GM10248 (cell line): ENCODE results near the gene SHMT1.
"Not testable (repeated sequence)": the region's sequence is repeated elsewhere in the genome, so short reads cannot be mapped to it uniquely, and the experiment has no call there.

ENCODE experiments used
- CTCF ChIA-PET: fragments of 300-600 bp; sonication (Branson Sonifier 250); formaldehyde crosslinking; extraction: SDS; loops from one replicate; lab custom pipeline; 2021; ENCODE audit warnings: antibody characterized with exemption; lab: Yijun Ruan, JAX
- POLR2A ChIA-PET: fragments of 350-650 bp; sonication (Branson Sonifier 250); formaldehyde crosslinking; extraction: SDS; loops from one replicate; lab custom pipeline; 2020; ENCODE audit warnings: antibody characterized with exemption; lab: Yijun Ruan, JAX
- DNase-seq: peaks from one replicate; pipeline ENCODE4 v3.0.0; 2012; ENCODE audit errors: extremely low spot score
- CTCF ChIP-seq: IDR thresholded peaks from 2 replicates; pipeline ENCODE4 v1.5.1; 2012; ENCODE audit warnings: mild to moderate bottlenecking, low read depth; ENCODE audit errors: extremely low read depth, missing control alignments, control extremely low read depth

The SHMT1 gene

GRCh38 chr17:18315562-18315922 lies 47.8 kb downstream of the SHMT1 start:
- no peak for TF ChIP-seq CTCF
- no peak for DNase-seq
- ChIA-PET POLR2A (no interaction called here), CTCF (no interaction called here)

GRCh38 chr17:18314731-18315561 lies 48.4 kb downstream of the SHMT1 start, which contains the start of the genes SMCR8 and TOP3A:
SMCR8 (plus strand) TSS chr17:18315293; CDS start chr17:18315790, 497 bp downstream.
TOP3A (minus strand) TSS chr17:18314994; CDS start chr17:18314778, 216 bp downstream.
- POLR2A ChIA-PET, result interaction anchor here (0.8 kb wide), 1 partner anchor 15 kb away, joined by 3 read pairs; no protein-coding TSS in a partner anchor

GRCh38 chr17:18314059-18314730 lies 49.2 kb downstream of the SHMT1 start:
- ChIA-PET POLR2A (interaction anchor here (0.8 kb wide), 1 partner anchor 16 kb away, joined by 3 read pairs; no protein-coding TSS in a partner anchor), CTCF (no interaction called here)
- DNase-seq, result no peak
- TF ChIP-seq CTCF, result no peak

More at GRCh38 chr17:18314731-18315561, 48.4 kb downstream of the SHMT1 start, which contains the start of the genes SMCR8 and TOP3A:
- DNase-seq, result peak; percentile 92
- no peak for TF ChIP-seq CTCF
- CTCF ChIA-PET, result no interaction called here

GRCh38 chr17:18309202-18309601 lies 54.1 kb downstream of the SHMT1 start:
- CTCF ChIA-PET, result no interaction called here
- POLR2A ChIA-PET, result no interaction called here

GRCh38 chr17:18303206-18303605 lies 60.1 kb downstream of the SHMT1 start:
- CTCF ChIA-PET, DNase-seq, POLR2A ChIA-PET: not testable (repeated sequence)

More at GRCh38 chr17:18309202-18309601, 54.1 kb downstream of the SHMT1 start:
- DNase-seq, result no peak
- no peak for TF ChIP-seq CTCF

GRCh38 chr17:18300725-18301480 lies 62.4 kb downstream of the SHMT1 start:
- POLR2A ChIA-PET, result no interaction called here

GRCh38 chr17:18298061-18298460 lies 65.3 kb downstream of the SHMT1 start:
- POLR2A ChIA-PET, DNase-seq, CTCF ChIA-PET: not testable (repeated sequence)

More at GRCh38 chr17:18300725-18301480, 62.4 kb downstream of the SHMT1 start:
- DNase-seq, result no peak
- CTCF ChIA-PET, result interaction anchor here (1.0 to 1.1 kb wide), 2 partner anchors 17 to 52 kb away, joined by 3 read pairs; no protein-coding TSS in a partner anchor
- TF ChIP-seq CTCF, result no peak
